ENCODE results near the gene UFD1. TPM values are rescaled to one million over a fixed set of nuclear protein-coding genes. Genes with fewer than 3 reads are reported as not detected.

Gene UFD1
- total RNA-seq, 1 experiment from 2014 or later, result 57.9 TPM

DNA sequence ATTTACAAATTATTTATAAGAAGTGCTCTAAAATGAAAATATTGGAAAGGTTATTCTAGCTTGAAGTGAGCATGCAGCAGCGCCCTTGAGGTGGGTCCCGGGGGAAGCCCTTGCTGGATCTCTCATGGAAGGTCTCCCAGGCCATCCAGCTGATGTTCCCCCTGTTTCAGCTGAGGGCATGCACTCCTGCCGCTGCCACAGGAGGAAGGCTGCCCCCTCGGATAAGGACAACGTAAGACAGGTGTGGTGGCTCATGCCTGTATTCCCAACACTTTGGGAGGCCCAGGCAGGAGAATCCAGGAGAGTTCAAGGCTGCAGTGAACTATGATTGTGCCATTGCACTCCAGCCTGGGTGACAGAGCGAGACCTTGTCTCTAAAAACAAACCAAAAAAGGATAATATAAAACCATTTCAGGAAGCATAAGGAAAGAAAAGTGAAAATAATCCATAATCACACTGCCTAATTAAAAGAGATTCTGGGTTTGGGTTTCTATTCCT is 15.7 kb upstream of the UFD1 start:
- Mint-ChIP-seq H3K27me3 (ENCODE audit: low read depth) (no peaks in the 10 kb centered on the region), H3K4me3 (no peak overlapping the region), H3K27ac (no peak overlapping the region), H3K4me1 (no peaks in the 10 kb centered on the region), H3K9me3 (no peaks in the 10 kb centered on the region), H3K36me3 (peaks cover 35% of the 10 kb centered on the region)
- no peak for DNase-seq (ENCODE audit: low spot score)
- ATAC-seq, result no peak
- ChIA-PET POLR2A (no interaction called here), CTCF (interaction anchor here (1.0 to 3.4 kb wide), 2 partner anchors 15 to 135 kb away, joined by 3 to 39 read pairs; partner anchors contain the start of gene CDC45)
- no peak for TF ChIP-seq CREB1 (CRISPR knock-in tag; IDR thresholded peaks at IDR 0.05)
- TF ChIP-seq, protein P1, sequence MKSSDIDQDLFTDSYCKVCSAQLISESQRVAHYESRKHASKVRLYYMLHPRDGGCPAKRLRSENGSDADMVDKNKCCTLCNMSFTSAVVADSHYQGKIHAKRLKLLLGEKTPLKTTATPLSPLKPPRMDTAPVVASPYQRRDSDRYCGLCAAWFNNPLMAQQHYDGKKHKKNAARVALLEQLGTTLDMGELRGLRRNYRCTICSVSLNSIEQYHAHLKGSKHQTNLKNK (CRISPR knock-in tag; IDR thresholded peaks at IDR 0.05), result no peak
- TF ChIP-seq KAT7 (CRISPR knock-in tag; IDR thresholded peaks at IDR 0.05; ENCODE audit: borderline replicate concordance), result no peak
- TF ChIP-seq, protein P2, sequence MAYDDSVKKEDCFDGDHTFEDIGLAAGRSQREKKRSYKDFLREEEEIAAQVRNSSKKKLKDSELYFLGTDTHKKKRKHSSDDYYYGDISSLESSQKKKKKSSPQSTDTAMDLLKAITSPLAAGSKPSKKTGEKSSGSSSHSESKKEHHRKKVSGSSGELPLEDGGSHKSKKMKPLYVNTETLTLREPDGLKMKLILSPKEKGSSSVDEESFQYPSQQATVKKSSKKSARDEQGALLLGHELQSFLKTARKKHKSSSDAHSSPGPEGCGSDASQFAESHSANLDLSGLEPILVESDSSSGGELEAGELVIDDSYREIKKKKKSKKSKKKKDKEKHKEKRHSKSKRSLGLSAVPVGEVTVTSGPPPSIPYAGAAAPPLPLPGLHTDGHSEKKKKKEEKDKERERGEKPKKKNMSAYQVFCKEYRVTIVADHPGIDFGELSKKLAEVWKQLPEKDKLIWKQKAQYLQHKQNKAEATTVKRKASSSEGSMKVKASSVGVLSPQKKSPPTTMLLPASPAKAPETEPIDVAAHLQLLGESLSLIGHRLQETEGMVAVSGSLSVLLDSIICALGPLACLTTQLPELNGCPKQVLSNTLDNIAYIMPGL (CRISPR knock-in tag; IDR thresholded peaks at IDR 0.05), result no peak
- TF ChIP-seq, protein P3, sequence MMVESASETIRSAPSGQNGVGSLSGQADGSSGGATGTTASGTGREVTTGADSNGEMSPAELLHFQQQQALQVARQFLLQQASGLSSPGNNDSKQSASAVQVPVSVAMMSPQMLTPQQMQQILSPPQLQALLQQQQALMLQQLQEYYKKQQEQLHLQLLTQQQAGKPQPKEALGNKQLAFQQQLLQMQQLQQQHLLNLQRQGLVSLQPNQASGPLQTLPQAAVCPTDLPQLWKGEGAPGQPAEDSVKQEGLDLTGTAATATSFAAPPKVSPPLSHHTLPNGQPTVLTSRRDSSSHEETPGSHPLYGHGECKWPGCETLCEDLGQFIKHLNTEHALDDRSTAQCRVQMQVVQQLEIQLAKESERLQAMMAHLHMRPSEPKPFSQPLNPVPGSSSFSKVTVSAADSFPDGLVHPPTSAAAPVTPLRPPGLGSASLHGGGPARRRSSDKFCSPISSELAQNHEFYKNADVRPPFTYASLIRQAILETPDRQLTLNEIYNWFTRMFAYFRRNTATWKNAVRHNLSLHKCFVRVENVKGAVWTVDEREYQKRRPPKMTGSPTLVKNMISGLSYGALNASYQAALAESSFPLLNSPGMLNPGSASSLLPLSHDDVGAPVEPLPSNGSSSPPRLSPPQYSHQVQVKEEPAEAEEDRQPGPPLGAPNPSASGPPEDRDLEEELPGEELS (CRISPR knock-in tag; IDR thresholded peaks at IDR 0.05), result no peak
- no peak for TF ChIP-seq ZNF219 (CRISPR knock-in tag; IDR thresholded peaks at IDR 0.05; ENCODE audit: borderline replicate concordance)
- TF ChIP-seq, protein P4, sequence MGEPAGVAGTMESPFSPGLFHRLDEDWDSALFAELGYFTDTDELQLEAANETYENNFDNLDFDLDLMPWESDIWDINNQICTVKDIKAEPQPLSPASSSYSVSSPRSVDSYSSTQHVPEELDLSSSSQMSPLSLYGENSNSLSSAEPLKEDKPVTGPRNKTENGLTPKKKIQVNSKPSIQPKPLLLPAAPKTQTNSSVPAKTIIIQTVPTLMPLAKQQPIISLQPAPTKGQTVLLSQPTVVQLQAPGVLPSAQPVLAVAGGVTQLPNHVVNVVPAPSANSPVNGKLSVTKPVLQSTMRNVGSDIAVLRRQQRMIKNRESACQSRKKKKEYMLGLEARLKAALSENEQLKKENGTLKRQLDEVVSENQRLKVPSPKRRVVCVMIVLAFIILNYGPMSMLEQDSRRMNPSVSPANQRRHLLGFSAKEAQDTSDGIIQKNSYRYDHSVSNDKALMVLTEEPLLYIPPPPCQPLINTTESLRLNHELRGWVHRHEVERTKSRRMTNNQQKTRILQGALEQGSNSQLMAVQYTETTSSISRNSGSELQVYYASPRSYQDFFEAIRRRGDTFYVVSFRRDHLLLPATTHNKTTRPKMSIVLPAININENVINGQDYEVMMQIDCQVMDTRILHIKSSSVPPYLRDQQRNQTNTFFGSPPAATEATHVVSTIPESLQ (CRISPR knock-in tag; IDR thresholded peaks at IDR 0.05), result no peak
- TF ChIP-seq, protein P5, sequence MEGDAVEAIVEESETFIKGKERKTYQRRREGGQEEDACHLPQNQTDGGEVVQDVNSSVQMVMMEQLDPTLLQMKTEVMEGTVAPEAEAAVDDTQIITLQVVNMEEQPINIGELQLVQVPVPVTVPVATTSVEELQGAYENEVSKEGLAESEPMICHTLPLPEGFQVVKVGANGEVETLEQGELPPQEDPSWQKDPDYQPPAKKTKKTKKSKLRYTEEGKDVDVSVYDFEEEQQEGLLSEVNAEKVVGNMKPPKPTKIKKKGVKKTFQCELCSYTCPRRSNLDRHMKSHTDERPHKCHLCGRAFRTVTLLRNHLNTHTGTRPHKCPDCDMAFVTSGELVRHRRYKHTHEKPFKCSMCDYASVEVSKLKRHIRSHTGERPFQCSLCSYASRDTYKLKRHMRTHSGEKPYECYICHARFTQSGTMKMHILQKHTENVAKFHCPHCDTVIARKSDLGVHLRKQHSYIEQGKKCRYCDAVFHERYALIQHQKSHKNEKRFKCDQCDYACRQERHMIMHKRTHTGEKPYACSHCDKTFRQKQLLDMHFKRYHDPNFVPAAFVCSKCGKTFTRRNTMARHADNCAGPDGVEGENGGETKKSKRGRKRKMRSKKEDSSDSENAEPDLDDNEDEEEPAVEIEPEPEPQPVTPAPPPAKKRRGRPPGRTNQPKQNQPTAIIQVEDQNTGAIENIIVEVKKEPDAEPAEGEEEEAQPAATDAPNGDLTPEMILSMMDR (IDR thresholded peaks at IDR 0.05), result no peak
- no peak for TF ChIP-seq SOX15 (CRISPR knock-in tag; IDR thresholded peaks at IDR 0.05)
- TF ChIP-seq, protein P6, sequence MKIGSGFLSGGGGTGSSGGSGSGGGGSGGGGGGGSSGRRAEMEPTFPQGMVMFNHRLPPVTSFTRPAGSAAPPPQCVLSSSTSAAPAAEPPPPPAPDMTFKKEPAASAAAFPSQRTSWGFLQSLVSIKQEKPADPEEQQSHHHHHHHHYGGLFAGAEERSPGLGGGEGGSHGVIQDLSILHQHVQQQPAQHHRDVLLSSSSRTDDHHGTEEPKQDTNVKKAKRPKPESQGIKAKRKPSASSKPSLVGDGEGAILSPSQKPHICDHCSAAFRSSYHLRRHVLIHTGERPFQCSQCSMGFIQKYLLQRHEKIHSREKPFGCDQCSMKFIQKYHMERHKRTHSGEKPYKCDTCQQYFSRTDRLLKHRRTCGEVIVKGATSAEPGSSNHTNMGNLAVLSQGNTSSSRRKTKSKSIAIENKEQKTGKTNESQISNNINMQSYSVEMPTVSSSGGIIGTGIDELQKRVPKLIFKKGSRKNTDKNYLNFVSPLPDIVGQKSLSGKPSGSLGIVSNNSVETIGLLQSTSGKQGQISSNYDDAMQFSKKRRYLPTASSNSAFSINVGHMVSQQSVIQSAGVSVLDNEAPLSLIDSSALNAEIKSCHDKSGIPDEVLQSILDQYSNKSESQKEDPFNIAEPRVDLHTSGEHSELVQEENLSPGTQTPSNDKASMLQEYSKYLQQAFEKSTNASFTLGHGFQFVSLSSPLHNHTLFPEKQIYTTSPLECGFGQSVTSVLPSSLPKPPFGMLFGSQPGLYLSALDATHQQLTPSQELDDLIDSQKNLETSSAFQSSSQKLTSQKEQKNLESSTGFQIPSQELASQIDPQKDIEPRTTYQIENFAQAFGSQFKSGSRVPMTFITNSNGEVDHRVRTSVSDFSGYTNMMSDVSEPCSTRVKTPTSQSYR (CRISPR knock-in tag; IDR thresholded peaks at IDR 0.05), result no peak
- TF ChIP-seq FOXJ3 (CRISPR knock-in tag; IDR thresholded peaks at IDR 0.05; ENCODE audit: borderline replicate concordance), result no peak
- TF ChIP-seq, protein P7, sequence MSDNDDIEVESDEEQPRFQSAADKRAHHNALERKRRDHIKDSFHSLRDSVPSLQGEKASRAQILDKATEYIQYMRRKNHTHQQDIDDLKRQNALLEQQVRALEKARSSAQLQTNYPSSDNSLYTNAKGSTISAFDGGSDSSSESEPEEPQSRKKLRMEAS (CRISPR knock-in tag; IDR thresholded peaks at IDR 0.05), result no peak
- no peak for TF ChIP-seq FOXP1 (CRISPR knock-in tag; IDR thresholded peaks at IDR 0.05; ENCODE audit: borderline replicate concordance)
- TF ChIP-seq ZNF138 (CRISPR knock-in tag; conservative IDR thresholded peaks at IDR 0.05), result no peak
